ENCODE measurements around the gene SPRR1A.
"Not testable (repeated sequence)": the region's sequence is repeated elsewhere in the genome, so short reads cannot be mapped to it uniquely, and the experiment has no call there.

- TF ChIP-seq CTCF (IDR thresholded peaks at IDR 0.05; ENCODE audit: low read depth, low read length); EZH2phosphoT487 (IDR thresholded peaks at IDR 0.05; ENCODE audit: low read depth): not testable (repeated sequence)
Measured at GRCh38 chr1:153011235-153011758, 27.4 kb downstream of the SPRR1A start.

Measured in OCI-LY3 (cell line).